Left renal cortex interstitium (tissue), 4 donors: Measurements from ENCODE around the gene PYROXD2. TPM values are rescaled to one million over a fixed set of nuclear protein-coding genes. Genes with fewer than 3 reads are reported as not detected.

Experiments used
- DNase-seq, 4 donors: peaks; one replicate each; pipeline ENCODE4 v3.0.0-alpha.2; 2013; ENCODE audit warnings: low read depth in 4 of 4, low spot score in 2 of 4, missing footprints in 1 of 4
- polyA plus RNA-seq, 4 donors: library from polyadenylated mRNA; unstranded; fragments of 120-200 nt; gene quantifications; one replicate each; pipeline ENCODE4 v1.2.1, GENCODE V29; 2013; ENCODE audit not compliant: insufficient read length in 4 of 4

Gene PYROXD2
- polyA plus RNA-seq, 4 donors: 13.1 to 39.6 (median 22.8) TPM

GRCh38 chr10:98417481-98417959, 2.5 kb upstream of the PYROXD2 start:
- DNase-seq: no peak

- DNase-seq: no peak
Observed at GRCh38 chr10:98416606-98417388, 1.8 kb upstream of the PYROXD2 start.

GRCh38 chr10:98415731-98416119, 743 bp upstream of the PYROXD2 start:
- no peak for DNase-seq

DNA sequence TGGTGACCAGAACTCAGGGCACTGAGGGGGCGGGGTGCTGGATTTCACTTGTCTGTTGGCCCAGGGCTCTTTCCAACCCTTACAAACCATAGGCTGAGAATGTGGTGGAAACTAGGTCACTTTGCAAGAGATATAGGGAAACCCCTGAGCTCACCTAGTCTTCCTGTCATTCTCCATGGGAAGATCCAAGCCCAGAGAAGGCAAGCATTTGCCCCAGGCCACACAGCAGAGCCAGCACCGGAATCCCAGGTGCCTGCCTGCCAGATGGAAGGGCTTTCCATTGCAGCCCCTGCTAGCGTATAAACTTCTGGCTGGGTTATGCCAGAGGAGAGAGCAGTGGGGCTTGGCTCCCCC, 427 bp downstream of the PYROXD2 start:
- no peak for DNase-seq

GRCh38 chr10:98411768-98412167, 3.2 kb downstream of the PYROXD2 start:
- no peak for DNase-seq

GRCh38 chr10:98411166-98411565, 3.8 kb downstream of the PYROXD2 start:
- DNase-seq: no peak

DNA sequence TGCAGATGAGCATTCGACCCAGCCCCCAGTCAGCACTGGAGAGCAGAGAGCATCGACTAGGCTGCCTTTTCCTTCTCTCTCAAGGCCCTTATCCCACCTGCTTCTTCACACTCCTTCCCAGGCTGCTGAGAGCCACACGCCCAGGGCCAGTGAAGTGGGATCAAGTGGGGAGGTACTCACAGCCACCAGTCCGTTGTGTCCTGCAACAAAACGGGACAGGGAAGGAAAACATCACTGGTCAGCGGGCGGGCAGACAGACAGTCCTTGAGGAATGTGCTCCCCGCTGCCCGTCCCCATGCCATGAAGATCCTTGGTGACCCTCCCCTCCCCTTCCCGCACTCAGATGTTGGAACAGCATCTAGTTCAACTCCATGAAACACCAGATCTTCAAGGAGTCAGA, 4.2 kb downstream of the PYROXD2 start:
- DNase-seq: no peak

DNA sequence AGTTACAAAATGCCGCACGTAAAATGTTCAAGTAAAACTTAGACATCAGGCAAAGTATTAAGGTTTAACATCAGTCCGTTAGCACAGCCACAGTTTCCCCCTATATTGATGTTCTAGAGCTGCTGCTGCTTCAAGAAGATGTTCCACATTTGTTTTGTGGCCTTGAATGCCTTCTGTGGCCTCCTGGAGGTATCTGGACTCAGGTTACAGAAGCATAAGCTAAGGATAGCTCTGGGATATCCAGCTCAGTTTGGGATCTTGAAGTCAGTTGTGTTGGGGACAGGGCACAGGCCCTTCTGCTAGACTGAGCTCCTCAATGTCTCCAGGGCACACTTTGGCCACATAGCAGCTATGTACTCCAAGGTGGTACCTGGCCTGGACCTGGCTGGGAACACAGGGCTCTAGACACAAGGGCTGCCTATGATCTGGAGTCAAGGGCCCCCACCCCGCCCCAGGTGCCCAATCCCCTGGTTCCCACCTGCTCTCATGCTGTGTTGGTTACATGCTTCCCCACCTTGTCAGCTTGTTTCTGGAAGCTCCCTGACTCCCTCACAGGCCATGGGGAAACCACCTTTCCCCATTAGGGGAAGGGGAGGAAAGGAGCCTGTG, 4.7 kb downstream of the PYROXD2 start:
- no peak for DNase-seq

GRCh38 chr10:98408799-98409198, 6.2 kb downstream of the PYROXD2 start:
- DNase-seq: no peak

DNA sequence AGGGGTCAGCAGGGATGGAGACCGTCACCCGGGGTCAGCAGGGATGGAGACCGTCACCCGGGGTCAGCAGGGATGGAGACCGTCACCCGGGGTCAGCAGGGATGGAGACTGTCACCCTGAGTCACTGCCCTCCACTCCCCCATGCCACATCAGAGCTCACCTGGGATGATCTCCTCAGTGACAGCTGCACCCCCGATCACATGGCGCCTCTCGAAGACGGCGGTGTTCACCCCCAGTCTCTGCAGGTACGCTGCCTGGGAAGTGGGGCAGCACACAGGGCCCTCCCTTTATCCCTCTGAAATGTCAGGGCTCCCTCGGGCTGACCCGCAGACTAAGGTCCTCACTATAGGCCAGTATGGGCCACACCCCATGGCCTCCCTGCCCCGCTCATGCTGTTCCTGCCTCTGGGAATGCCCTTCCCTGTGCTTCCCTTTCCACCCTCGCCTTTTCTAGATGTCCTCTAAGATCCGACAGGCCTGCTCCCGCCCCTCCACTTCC, 7.2 kb downstream of the PYROXD2 start:
- no peak for DNase-seq

DNA sequence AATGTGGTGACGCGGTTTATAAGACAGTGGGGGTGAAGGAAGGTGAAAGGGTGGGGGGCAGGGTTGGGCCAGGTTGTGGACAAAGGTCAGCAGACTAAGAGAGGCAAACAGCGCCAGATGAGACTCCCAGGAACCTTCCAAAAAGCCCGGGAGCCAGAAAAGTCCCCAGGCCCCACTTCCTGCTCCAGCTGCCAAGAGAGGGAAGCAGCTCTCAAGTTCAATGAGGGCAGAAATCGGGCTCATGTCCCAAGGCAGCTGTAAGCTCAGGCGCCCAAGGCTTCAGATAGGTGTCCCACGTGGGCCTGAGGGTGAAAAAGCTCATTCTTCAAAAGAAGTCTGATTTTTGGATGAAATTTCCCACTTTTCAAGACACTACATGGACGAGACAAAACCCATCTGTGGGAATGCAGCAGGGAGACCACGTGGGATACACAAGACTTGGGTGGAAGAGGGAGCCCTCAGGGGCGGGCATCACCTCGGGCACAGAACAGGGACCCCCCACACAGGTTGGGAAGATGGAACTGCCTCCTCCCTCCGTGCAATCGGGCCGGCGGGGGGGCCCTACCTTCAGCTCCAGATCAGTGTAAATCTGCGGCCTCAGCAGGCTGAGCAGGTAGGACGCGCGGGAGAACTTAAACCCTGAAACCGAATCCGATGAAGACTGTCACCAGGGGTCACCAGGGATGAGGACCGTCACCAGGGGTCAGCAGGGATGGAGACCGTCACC, 7.8 kb downstream of the PYROXD2 start:
- DNase-seq: no peak

DNA sequence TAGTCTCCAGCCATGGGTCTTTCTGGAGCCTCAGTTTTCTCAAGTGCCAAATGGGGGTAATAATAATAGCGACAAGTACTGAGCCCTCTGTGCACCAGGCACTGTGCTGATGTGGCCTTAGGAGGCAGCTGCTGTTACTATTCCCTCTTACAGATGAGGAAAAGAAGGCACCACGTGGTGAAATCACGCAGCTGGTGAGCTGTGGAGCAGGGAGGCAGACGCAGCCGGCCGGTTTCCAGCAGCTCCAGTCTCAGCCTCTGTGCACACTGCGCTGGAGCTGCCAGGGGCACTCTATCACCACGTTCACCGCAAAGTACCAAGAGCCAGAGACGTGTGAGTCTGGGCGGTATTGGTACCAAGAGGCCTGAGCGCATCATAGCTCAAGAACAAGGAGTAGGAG, 9.6 kb downstream of the PYROXD2 start:
- no peak for DNase-seq

GRCh38 chr10:98404571-98405359, 10.2 kb downstream of the PYROXD2 start:
- DNase-seq: no peak

DNA sequence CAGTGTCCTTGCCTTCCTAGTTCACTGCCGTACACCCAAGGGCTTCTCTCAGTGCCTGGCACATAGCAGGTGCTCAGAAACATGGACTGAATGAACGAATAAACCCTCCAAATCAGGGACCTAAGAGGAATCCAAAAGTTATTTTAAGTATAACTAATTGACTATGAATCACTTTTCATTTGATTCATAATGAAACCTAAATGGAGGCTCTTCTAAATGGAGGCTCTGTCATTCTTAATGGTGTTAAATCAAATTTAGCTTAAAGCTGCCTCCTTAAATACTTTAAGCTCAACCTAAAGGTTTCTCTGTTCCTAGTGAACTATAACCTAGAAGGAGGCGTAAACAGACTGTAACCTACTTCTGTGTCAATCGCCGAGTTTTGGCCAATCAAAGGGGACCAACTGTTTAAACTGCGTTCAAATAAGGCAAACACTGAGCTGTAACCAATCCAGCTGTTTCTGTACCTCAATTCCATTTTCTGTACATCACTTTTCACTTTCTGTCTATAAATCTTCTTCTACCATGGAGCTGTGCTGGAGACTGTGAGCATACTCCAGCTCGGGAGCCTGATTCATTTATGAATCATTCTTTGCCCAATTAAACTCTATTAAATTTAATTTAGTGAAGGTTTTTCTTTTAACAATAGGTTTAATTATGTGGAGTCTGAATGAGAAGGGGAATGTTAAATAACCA, 11.0 kb downstream of the PYROXD2 start:
- DNase-seq: no peak

- DNase-seq: no peak
Observed at GRCh38 chr10:98402931-98403718, 11.9 kb downstream of the PYROXD2 start.

DNA sequence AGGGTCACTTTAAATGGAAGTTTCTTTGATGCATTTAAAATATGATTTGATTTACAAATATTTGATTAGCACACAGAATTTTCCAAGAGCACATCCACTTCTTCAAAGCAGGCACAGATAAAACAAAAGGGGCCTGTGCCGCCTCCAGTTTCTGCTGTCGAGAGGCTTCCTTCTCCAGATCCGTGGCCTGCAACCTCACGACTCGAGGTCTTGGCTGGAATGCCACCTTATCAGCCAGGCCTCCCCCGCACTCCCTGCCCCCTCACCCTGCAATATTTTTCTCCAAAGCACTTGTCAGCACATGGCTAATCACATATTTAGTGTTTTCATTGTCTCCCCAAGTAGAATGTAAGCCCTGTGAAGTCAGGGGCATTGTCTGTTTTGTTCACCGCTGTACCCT, 12.5 kb downstream of the PYROXD2 start:
- DNase-seq: no peak

DNA sequence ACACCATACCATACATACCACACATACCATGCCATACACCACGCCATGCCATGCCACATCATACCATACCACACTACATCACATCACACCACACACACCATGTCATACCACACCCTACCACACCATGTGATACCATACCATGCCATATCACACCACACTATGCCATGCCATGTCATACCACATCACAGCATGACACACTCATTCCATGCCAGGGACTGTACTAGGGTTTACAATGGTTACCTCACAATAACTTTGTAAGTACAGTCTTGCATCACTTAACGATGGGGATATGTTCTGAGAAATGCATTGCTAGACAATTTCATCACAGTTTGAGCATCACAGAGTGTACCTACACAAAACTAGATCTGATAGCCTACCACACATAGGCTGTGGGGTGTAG, 14.5 kb downstream of the PYROXD2 start:
- no peak for DNase-seq

GRCh38 chr10:98399784-98400183, 15.2 kb downstream of the PYROXD2 start:
- DNase-seq: no peak

GRCh38 chr10:98397089-98397600, 17.8 kb downstream of the PYROXD2 start:
- DNase-seq: no peak
